ENCODE measurements around the gene DDX56.

Gene DDX56

GRCh38 chr7:44534087-44534486 lies 39.6 kb downstream of the DDX56 start:
- DNase-seq, result no peak

- DNase-seq, result peak; percentile 13
Observed at GRCh38 chr7:44533301-44534055, 40.2 kb downstream of the DDX56 start.

GRCh38 chr7:44531421-44532380 lies 42.0 kb downstream of the DDX56 start:
- DNase-seq, result no peak

GRCh38 chr7:44530990-44531389 lies 42.7 kb downstream of the DDX56 start:
- DNase-seq, result no peak

GRCh38 chr7:44524811-44525388 lies 48.8 kb downstream of the DDX56 start:
- DNase-seq, result no peak

GRCh38 chr7:44522315-44522714 lies 51.4 kb downstream of the DDX56 start:
- no peak for DNase-seq

- no peak for DNase-seq
Observed at GRCh38 chr7:44521347-44522095, 52.2 kb downstream of the DDX56 start.

GRCh38 chr7:44520574-44520973 lies 53.1 kb downstream of the DDX56 start:
- DNase-seq, result no peak

- no peak for DNase-seq
Observed at GRCh38 chr7:44519546-44519945, 54.2 kb downstream of the DDX56 start.

- no peak for DNase-seq
Observed at GRCh38 chr7:44518761-44519160, 54.9 kb downstream of the DDX56 start.

- no peak for DNase-seq
Observed at GRCh38 chr7:44517175-44517574, 56.5 kb downstream of the DDX56 start.

Data from HCEC 1CT (cell line).